ENCODE measurements around the gene PPL. TPM values are rescaled to one million over a fixed set of nuclear protein-coding genes. Genes with fewer than 3 reads are reported as not detected.

The PPL gene
- total RNA-seq, 1 donor from 2014 or later = 21.0 TPM

DNA sequence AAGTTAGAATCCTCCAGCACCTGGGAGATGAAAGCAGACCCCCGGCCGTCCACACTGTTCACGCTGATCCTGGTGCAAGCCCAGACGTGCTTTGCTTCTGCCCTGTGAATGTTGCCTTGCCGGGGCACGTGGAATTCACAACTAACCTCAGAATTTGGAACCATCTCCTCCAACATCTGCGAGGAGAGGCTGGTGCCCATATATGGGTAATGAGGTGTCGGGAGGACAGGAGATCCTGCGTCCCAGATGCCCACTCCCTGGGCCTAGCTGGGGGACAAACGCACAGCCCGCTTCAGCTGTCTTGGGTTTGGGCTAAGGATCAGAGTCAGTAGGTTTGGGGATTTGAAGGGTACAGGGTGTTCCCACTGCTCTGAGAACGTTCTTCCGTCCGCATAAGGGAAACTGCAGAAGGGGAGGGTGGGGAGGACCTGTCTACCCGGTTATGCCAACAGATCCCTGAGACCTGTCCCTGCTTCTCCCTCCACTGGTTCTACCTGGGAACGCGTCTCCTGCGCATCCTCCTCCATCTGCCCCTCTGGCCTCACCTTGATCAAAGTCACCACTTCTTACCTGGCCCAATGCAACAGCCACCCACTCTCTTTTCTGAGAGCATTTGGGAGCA, 14.1 kb downstream of the PPL start:
- H3K4me3 ChIP-seq (ENCODE audit: low read depth, low read length) = no peak overlapping the region
- no peak for DNase-seq (ENCODE audit: low read depth)
- TF ChIP-seq, protein P1, sequence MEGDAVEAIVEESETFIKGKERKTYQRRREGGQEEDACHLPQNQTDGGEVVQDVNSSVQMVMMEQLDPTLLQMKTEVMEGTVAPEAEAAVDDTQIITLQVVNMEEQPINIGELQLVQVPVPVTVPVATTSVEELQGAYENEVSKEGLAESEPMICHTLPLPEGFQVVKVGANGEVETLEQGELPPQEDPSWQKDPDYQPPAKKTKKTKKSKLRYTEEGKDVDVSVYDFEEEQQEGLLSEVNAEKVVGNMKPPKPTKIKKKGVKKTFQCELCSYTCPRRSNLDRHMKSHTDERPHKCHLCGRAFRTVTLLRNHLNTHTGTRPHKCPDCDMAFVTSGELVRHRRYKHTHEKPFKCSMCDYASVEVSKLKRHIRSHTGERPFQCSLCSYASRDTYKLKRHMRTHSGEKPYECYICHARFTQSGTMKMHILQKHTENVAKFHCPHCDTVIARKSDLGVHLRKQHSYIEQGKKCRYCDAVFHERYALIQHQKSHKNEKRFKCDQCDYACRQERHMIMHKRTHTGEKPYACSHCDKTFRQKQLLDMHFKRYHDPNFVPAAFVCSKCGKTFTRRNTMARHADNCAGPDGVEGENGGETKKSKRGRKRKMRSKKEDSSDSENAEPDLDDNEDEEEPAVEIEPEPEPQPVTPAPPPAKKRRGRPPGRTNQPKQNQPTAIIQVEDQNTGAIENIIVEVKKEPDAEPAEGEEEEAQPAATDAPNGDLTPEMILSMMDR (conservative IDR thresholded peaks at IDR 0.05; ENCODE audit: low read depth, low read length) = no peak

DNA sequence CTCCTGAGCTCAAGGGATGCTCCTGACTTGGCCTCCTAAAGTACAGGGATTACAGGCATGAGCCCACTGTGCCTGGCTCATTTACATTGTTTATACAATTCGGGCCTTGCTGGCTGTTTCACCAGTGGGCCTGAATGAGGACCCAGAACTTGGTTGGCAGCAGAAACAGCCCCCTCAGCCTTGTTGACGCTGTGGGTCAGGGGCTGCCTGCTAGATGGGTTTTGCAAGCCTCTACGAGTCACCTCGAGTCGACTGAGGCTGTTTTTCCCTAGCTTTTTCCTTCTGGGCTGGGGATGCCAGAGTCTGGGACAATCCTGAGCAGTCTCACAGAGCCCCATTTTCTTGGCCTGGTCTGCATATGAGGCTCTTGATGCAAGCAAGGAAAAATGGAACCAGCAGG, 16.1 kb downstream of the PPL start:
- TF ChIP-seq, protein P1 (conservative IDR thresholded peaks at IDR 0.05; ENCODE audit: low read depth, low read length) = no peak
- H3K4me3 ChIP-seq (ENCODE audit: low read depth, low read length) = no peak overlapping the region
- no peak for DNase-seq (ENCODE audit: low read depth)

DNA sequence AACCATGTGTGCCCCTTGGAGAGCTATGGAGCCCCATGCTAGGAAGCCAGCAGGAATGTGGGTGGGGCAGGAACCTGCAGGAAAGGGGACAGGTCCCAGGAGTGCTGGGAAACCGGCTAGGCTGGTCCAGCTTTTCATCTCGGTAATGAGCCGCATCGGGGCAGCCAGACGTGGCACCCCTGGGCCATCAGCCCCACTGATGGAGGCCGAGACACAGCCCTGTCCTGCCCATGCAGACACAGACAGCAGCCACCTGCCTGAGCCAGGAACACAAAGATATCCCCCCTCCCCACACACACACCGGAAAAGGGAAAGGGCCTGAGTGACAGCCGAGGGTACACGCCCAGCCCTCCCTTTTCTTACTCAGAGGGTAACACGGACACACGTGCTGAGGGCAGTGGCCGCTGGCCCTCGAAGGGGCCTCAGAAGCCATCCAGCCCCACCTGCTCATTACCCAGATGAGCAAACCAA, 18.1 kb downstream of the PPL start:
- no peak overlapping the region for H3K4me3 ChIP-seq (ENCODE audit: low read depth, low read length)
- DNase-seq (ENCODE audit: low read depth) = no peak
- TF ChIP-seq, protein P1 (conservative IDR thresholded peaks at IDR 0.05; ENCODE audit: low read depth, low read length) = no peak

DNA sequence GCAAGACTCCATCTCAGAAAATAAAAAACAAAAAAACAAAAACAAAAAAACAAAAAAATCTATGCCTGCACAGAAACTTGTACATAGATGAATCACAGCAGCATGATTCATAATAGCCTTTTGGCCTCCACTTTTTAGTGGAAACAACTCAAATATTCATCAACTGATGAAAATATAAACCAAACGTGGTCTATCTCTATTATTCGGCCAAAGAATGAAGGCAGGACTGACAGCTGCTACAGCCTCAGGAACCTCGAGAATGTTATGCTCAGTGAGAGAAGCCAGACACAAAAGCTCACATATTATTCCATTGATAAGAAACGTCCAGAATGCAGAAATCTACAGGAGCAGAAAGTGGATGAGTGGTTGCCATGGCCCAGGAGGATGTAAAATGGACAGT, 19.8 kb downstream of the PPL start:
- no peak for DNase-seq (ENCODE audit: low read depth)
- TF ChIP-seq, protein P1 (conservative IDR thresholded peaks at IDR 0.05; ENCODE audit: low read depth, low read length) = no peak
- no peak overlapping the region for H3K4me3 ChIP-seq (ENCODE audit: low read depth, low read length)

DNA sequence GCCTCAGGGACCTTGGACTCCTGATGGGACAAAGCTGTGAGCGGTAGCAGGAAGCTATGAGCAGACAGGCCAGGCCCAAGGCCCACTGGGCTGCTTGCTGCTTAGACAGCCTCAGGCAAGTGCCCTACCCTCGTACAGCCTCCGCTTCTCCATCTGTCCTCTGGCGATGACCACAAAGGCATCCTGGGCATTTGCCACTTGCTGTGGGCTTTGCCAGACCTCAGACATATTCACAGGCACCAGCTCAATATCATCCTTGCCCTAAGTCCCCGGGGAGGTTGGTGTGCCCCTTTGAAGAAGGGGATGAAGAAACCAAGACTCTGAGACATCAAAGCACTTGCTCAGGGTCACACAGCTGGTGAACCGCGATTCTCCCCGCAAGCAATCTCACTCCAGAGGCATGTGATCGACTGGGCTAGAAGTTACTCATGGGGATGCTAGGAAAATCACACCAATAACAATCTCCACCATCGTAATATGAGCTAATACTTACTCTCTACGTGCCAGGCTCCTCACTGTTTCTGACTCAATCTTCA, 21.7 kb downstream of the PPL start:
- peak; percentile 46 for DNase-seq (ENCODE audit: low read depth)
- H3K4me3 ChIP-seq (ENCODE audit: low read depth, low read length) = no peak overlapping the region
- TF ChIP-seq, protein P1 (conservative IDR thresholded peaks at IDR 0.05; ENCODE audit: low read depth, low read length) = no peak

DNA sequence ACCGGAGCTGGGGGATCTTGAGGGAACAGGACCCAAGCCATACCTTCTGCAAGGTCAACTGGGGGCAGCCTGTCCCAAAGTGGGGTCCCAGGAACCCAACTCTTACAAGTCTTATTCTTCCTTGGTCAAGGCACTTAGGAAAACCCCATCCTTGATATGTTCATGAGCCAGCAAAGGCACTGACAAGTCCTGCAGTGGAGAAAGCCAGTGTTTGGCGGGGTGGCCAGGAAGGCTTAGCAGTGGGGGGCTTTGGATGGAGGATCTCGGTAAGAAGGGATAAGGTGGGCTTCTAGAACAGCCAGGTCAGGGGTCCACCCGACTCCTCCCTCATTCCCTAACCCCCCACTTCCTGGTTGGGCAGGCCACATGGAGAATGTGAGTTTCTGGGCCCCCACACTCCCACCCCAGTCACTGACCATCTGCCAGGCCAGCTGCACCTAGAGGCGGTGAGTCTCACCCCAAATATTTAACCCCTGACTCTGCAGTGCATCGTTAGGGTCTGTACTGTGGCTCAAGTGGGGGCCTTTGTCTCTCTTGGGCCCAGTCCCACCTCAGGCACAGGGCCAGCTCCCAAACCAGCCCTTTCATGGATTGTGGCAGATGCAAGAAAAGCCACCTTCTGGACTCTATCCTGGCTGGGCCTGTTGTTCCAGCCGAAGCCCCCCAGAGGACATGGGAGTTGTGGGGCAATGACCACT, 22.3 kb downstream of the PPL start:
- no peak overlapping the region for H3K4me3 ChIP-seq (ENCODE audit: low read depth, low read length)
- DNase-seq (ENCODE audit: low read depth) = no peak
- TF ChIP-seq, protein P1 (conservative IDR thresholded peaks at IDR 0.05; ENCODE audit: low read depth, low read length) = no peak
